HEK293 (cell line): ENCODE measurements around the gene RPS19BP1.
"Not testable (repeated sequence)": the region's sequence is repeated elsewhere in the genome, so short reads cannot be mapped to it uniquely, and the experiment has no call there.

ENCODE experiments used
- CTCF ChIA-PET: fragments of 350-600 bp; formaldehyde crosslinking; extraction: SDS; loops from one replicate; lab custom pipeline; 2021; ENCODE audit warnings: antibody characterized with exemption; lab: Yijun Ruan, JAX
- POLR2A ChIA-PET: fragments of 300-600 bp; formaldehyde crosslinking; extraction: SDS; loops from one replicate; lab custom pipeline; 2020; ENCODE audit warnings: antibody characterized with exemption, inconsistent platforms; lab: Yijun Ruan, JAX
- H3K27ac ChIP-seq: fragments of 200-500 bp; sonication (Bioruptor generic); 2 replicates; pipeline ENCODE4 v1.5.1; 2014; ENCODE audit warnings: low read depth, low read length, control low read depth, inconsistent platforms; ENCODE audit errors: extremely low read depth
- H3K36me3 ChIP-seq, 2 experiments: fragments of 200-500 bp in 1 of 2; sonication (Bioruptor generic) in 1 of 2; 1 replicate in 1 of 2; 2 replicates in 1 of 2; pipeline ENCODE4 v1.5.1; 2014 to 2017; ENCODE audit warnings: inconsistent platforms in 2 of 2, low read length in 2 of 2; ENCODE audit not compliant: control insufficient read depth in 2 of 2, insufficient read depth in 1 of 2
- H3K4me1 ChIP-seq: fragments of 200-500 bp; sonication (Bioruptor generic); 2 replicates; pipeline ENCODE4 v1.5.1; 2014; ENCODE audit warnings: mild to moderate bottlenecking, low read length, inconsistent platforms; ENCODE audit not compliant: control insufficient read depth, insufficient read depth
- H3K4me3 ChIP-seq: 2 replicates; pipeline ENCODE4 v1.5.1; 2011; ENCODE audit warnings: low read depth, mild to moderate bottlenecking, control low read depth, low read length, moderate library complexity
- H3K9me3 ChIP-seq: fragments of 200-500 bp; sonication (Bioruptor generic); 2 replicates; pipeline ENCODE4 v1.5.1; 2014; ENCODE audit warnings: low read depth, low read length, inconsistent platforms; ENCODE audit not compliant: control insufficient read depth, insufficient read depth
- ELK4 ChIP-seq: IDR thresholded peaks from 2 replicates; pipeline ENCODE4 v1.6.1; 2011; ENCODE audit warnings: mild to moderate bottlenecking, low read depth, low read length, borderline replicate concordance
- KLF9 ChIP-seq: fragments of 450-650 bp; formaldehyde crosslinking; IDR thresholded peaks from 2 replicates; pipeline ENCODE4 v1.5.1; 2016; ENCODE audit warnings: missing biosample characterization, missing genetic modification characterization, low read depth
- OSR2 ChIP-seq: fragments of 450-650 bp; formaldehyde crosslinking; IDR thresholded peaks from 2 replicates; pipeline ENCODE4 v1.5.1; 2016; ENCODE audit warnings: missing biosample characterization, missing genetic modification characterization
- SP2 ChIP-seq: fragments of 450-650 bp; formaldehyde crosslinking; IDR thresholded peaks from 2 replicates; pipeline ENCODE4 v1.5.1; 2016; ENCODE audit warnings: missing biosample characterization, missing genetic modification characterization
- SP3 ChIP-seq: fragments of 450-650 bp; formaldehyde crosslinking; IDR thresholded peaks from 2 replicates; pipeline ENCODE4 v1.5.1; 2016; ENCODE audit warnings: missing biosample characterization, missing genetic modification characterization
- ZBTB8A ChIP-seq: fragments of 450-650 bp; formaldehyde crosslinking; IDR thresholded peaks from 2 replicates; pipeline ENCODE4 v1.5.1; 2016; ENCODE audit warnings: missing biosample characterization, missing genetic modification characterization
- ZIC2 ChIP-seq: fragments of 450-650 bp; formaldehyde crosslinking; IDR thresholded peaks from 2 replicates; pipeline ENCODE4 v1.5.1; 2016; ENCODE audit warnings: missing biosample characterization, missing genetic modification characterization
- ZNF10 ChIP-seq: fragments of 450-650 bp; formaldehyde crosslinking; IDR thresholded peaks from 2 replicates; pipeline ENCODE4 v1.5.1; 2017; ENCODE audit warnings: missing biosample characterization, missing genetic modification characterization
- ZNF112 ChIP-seq: fragments of 450-650 bp; formaldehyde crosslinking; IDR thresholded peaks from 2 replicates; pipeline ENCODE4 v1.5.0; 2017; ENCODE audit warnings: missing biosample characterization, missing genetic modification characterization
- ZNF148 ChIP-seq: fragments of 450-650 bp; formaldehyde crosslinking; IDR thresholded peaks from 2 replicates; pipeline ENCODE4 v1.5.0; 2017; ENCODE audit warnings: missing biosample characterization, missing genetic modification characterization, borderline replicate concordance
- ZNF169 ChIP-seq: fragments of 450-650 bp; formaldehyde crosslinking; IDR thresholded peaks from 2 replicates; pipeline ENCODE4 v1.5.1; 2016; ENCODE audit warnings: missing biosample characterization, missing genetic modification characterization
- ZNF174 ChIP-seq: fragments of 450-650 bp; formaldehyde crosslinking; IDR thresholded peaks from 2 replicates; pipeline ENCODE4 v1.5.0; 2017; ENCODE audit warnings: missing biosample characterization, mild to moderate bottlenecking, missing genetic modification characterization
- ZNF214 ChIP-seq: fragments of 450-650 bp; formaldehyde crosslinking; IDR thresholded peaks from 2 replicates; pipeline ENCODE4 v1.5.1; 2017; ENCODE audit warnings: missing biosample characterization, mild to moderate bottlenecking, missing genetic modification characterization, borderline replicate concordance
- ZNF266 ChIP-seq: fragments of 450-650 bp; formaldehyde crosslinking; IDR thresholded peaks from 2 replicates; pipeline ENCODE4 v1.5.1; 2016; ENCODE audit warnings: missing biosample characterization, missing genetic modification characterization, low read depth
- ZNF302 ChIP-seq: fragments of 450-650 bp; formaldehyde crosslinking; IDR thresholded peaks from 2 replicates; pipeline ENCODE4 v1.5.1; 2016; ENCODE audit warnings: missing biosample characterization, missing genetic modification characterization, low read depth
- ZNF341 ChIP-seq: fragments of 450-650 bp; formaldehyde crosslinking; IDR thresholded peaks from 2 replicates; pipeline ENCODE4; 2016; ENCODE audit warnings: low read depth, missing biosample characterization, missing genetic modification characterization
- ZNF362 ChIP-seq: fragments of 450-650 bp; formaldehyde crosslinking; IDR thresholded peaks from 2 replicates; pipeline ENCODE4 v1.5.1; 2016; ENCODE audit warnings: missing biosample characterization, missing genetic modification characterization
- ZNF416 ChIP-seq: fragments of 450-650 bp; formaldehyde crosslinking; IDR thresholded peaks from 2 replicates; pipeline ENCODE4 v1.5.1; 2016; ENCODE audit warnings: missing biosample characterization, missing genetic modification characterization
- ZNF513 ChIP-seq: fragments of 450-650 bp; IDR thresholded peaks from 2 replicates; pipeline ENCODE4 v1.5.1; 2018; ENCODE audit warnings: missing biosample characterization, missing genetic modification characterization
- ZNF654 ChIP-seq: fragments of 450-650 bp; formaldehyde crosslinking; IDR thresholded peaks from 2 replicates; pipeline ENCODE4 v1.5.1; 2016; ENCODE audit warnings: low read depth, missing biosample characterization, missing genetic modification characterization
- ZNF791 ChIP-seq: fragments of 450-650 bp; formaldehyde crosslinking; IDR thresholded peaks from 2 replicates; pipeline ENCODE4 v1.5.1; 2016; ENCODE audit warnings: missing biosample characterization, missing genetic modification characterization

RPS19BP1 gene

GRCh38 chr22:39521106-39521885 is 11.3 kb downstream of the RPS19BP1 start:
- TF ChIP-seq ZNF341 (tag by site-specific recombination), result peak; percentile 55
- TF ChIP-seq KLF9, result peak; percentile 57; the same call in 1 of the 2 replicates
- peak; percentile 65; the same call in 1 of the 2 replicates for TF ChIP-seq SP2 (tag by site-specific recombination)
- TF ChIP-seq SP3 (tag by site-specific recombination), result 0 out of 2 replicates have a peak, but pooled peaks have one; percentile 12
- TF ChIP-seq ZBTB8A (tag by site-specific recombination), result 0 out of 2 replicates have a peak, but pooled peaks have one; percentile 7
- H3K4me1 ChIP-seq, H3K9me3 ChIP-seq: not testable (repeated sequence)
- ChIA-PET CTCF (interaction anchor here (0.7 to 2.2 kb wide), 6 partner anchors 10 to 686 kb away, joined by 3 to 11 read pairs (median 6); partner anchors contain the start of gene MIEF1), POLR2A (interaction anchor here (0.6 to 3.5 kb wide), 10 partner anchors 9 to 656 kb away, joined by 3 to 117 read pairs (median 14); partner anchors contain the start of genes MIEF1, RPL3, RPS19BP1 and TNRC6B)
- Histone ChIP-seq H3K36me3 (peaks cover 5 to 61% of the 10 kb centered on the region in 2 experiments; a peak in 2 of 3 replicates), H3K4me3 (peak overlapping the region; percentile 95), H3K27ac (peak overlapping the region; percentile 95)

GRCh38 chr22:39520226-39521105 is 12.1 kb downstream of the RPS19BP1 start, which contains the start of gene ATF4:
ATF4 (plus strand) TSS chr22:39520562; CDS start chr22:39521446, 884 bp downstream.
- peak within 1 kb of the TSS; percentile 95 for H3K4me3 ChIP-seq
- H3K36me3 ChIP-seq, result peaks cover 13 to 68% of the 10 kb centered on the region in 2 experiments; a peak in 2 of 3 replicates
- ChIA-PET CTCF (interaction anchor here (0.7 to 2.2 kb wide), 5 partner anchors 9 to 1078 kb away, joined by 3 to 8 read pairs (median 7); partner anchors contain the start of gene MIEF1), POLR2A (interaction anchor here (0.6 to 2.3 kb wide), 55 partner anchors 10 to 754 kb away, joined by 3 to 117 read pairs (median 5); partner anchors contain the start of genes MIEF1, RPL3, RPS19BP1 and SYNGR1)
- no peaks in the 10 kb centered on the region for H3K9me3 ChIP-seq
- H3K27ac ChIP-seq, result peak within 1 kb of the TSS; percentile 95
- 0 out of 2 replicates have a peak, but pooled peaks cover 5% of the 10 kb centered on the region for H3K4me1 ChIP-seq
- TF ChIP-seq ZNF174 (no peak), ZNF148 (peak; percentile 91), ZNF266 (tag by site-specific recombination) (0 out of 2 replicates have a peak, but pooled peaks have one; percentile 8), ZIC2 (tag by site-specific recombination) (peak; percentile 54; the same call in 1 of the 2 replicates), ZBTB8A (tag by site-specific recombination) (peak; percentile 61), ZNF214 (tag by site-specific recombination) (0 out of 2 replicates have a peak, but pooled peaks have one; percentile 13), OSR2 (tag by site-specific recombination) (0 out of 2 replicates have a peak, but pooled peaks have one; percentile 30), ZNF10 (tag by site-specific recombination) (0 out of 2 replicates have a peak, but pooled peaks have one; percentile 42), ZNF654 (tag by site-specific recombination) (0 out of 2 replicates have a peak, but pooled peaks have one; percentile 6), ZNF791 (tag by site-specific recombination) (no peak), ELK4 (peak; percentile 98), ZNF416 (no peak), ZNF513 (tag by site-specific recombination) (peak; percentile 27; the same call in 1 of the 2 replicates), ZNF302 (tag by site-specific recombination) (no peak), ZNF112 (no peak), ZNF169 (tag by site-specific recombination) (0 out of 2 replicates have a peak, but pooled peaks have one; percentile 60), ZNF362 (tag by site-specific recombination) (peak; percentile 89)
